ENCODE data around the gene RCAN2. TPM values are rescaled to one million over a fixed set of nuclear protein-coding genes. Genes with fewer than 3 reads are reported as not detected.

RCAN2 gene
- total and polyA plus RNA-seq, 9 of the 15 experiments (the other 6 are each of a cell fraction or from before 2014, with no cell fraction given), result 0.04 TPM; not detected in 8

DNA sequence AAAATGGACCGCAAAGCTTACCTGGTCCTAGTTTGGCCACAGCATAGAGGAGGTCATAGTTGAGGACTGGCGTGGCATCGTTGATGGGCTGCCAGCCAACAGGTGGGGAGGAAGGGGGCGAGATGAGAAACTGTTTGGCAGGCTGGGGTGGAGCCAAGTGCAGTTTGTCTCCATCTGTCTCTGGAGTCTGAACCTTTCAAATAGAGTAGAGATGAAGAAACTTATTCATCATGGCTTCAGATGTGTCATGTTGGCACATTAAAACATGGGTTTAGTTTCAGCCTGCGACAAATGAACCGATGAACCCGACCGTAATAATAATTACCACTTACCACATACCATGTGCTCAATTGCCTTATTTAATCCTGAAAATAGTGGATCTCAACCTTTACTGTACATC is 244.5 kb downstream of the RCAN2 start:
- Histone ChIP-seq H3K9ac (ENCODE audit: insufficient read depth in 1 of 2, low read depth in 2 of 2, low read length in 2 of 2) (no peak overlapping the region), H4K20me1 (replicated peaks; ENCODE audit: control insufficient read depth, insufficient read depth, low read length) (no peaks in the 10 kb centered on the region), H3K79me2 (ENCODE audit: control insufficient read depth, insufficient read depth, low read length) (no peaks in the 10 kb centered on the region), H3K4me3 (no peak overlapping the region), H3K27me3 (ENCODE audit: control insufficient read depth in 2 of 2, insufficient read depth in 2 of 2, low read length in 2 of 2) (no peaks in the 10 kb centered on the region), H3K27ac (ENCODE audit: extremely low read depth, low read depth, low read length) (no peak overlapping the region), H3K9me1 (ENCODE audit: control insufficient read depth, insufficient read depth, low read length) (no peaks in the 10 kb centered on the region), H3K4me2 (ENCODE audit: insufficient read depth, low read length) (no peak overlapping the region), H3K36me3 (ENCODE audit: control insufficient read depth, insufficient read depth, low read length) (no peaks in the 10 kb centered on the region), H3K9me3 (replicated peaks; ENCODE audit: control insufficient read depth, insufficient read depth, low read depth, low read length) (no peaks in the 10 kb centered on the region), H2AFZ (ENCODE audit: low read depth, low read length) (no peak overlapping the region), H3K4me1 (replicated peaks in 1 of 2; ENCODE audit: control insufficient read depth in 2 of 2, insufficient read depth in 2 of 2, low read length in 2 of 2) (no peaks in the 10 kb centered on the region)
- in situ Hi-C loops (cut with MboI) (no loop called here), intact Hi-C loops (cut with micrococcal nuclease) (no loop called here)
- WGBS (ENCODE audit: insufficient coverage, low coverage, missing lambda C conversion rate), result under 1% methylated on average over 8 of the region's 8 CpGs
- POLR2A ChIA-PET, result interaction anchor here (0.7 kb wide), 1 partner anchor 1645 kb away, joined by 3 read pairs; no protein-coding TSS in a partner anchor
- no TSS peak for BruUV-seq (replicated peaks)
- CTCF ChIA-PET (ENCODE audit: low intra/inter-chr PET ratio), result no interaction called here
- no peak for DNase-seq (ENCODE audit: extremely low read depth in 1 of 4, low spot score in 3 of 4)
- no peak for FAIRE-seq
- TF ChIP-seq TARDBP (IDR thresholded peaks at IDR 0.05) (no peak), KLF13 (tag; IDR thresholded peaks at IDR 0.05; ENCODE audit: borderline replicate concordance, low read depth) (no peak), ZBTB1 (CRISPR knock-in tag; IDR thresholded peaks at IDR 0.05; ENCODE audit: borderline replicate concordance, low read depth) (no peak), MTA3 (IDR thresholded peaks at IDR 0.05; ENCODE audit: borderline replicate concordance) (no peak), ZNF778 (CRISPR knock-in tag; IDR thresholded peaks at IDR 0.05) (no peak), ZC3H11A (IDR thresholded peaks at IDR 0.05; ENCODE audit: low read depth, low read length) (no peak), ZNF146 (CRISPR knock-in tag; IDR thresholded peaks at IDR 0.05; ENCODE audit: unreplicated experiment) (no peak), PHF20 (IDR thresholded peaks at IDR 0.05; ENCODE audit: partially characterized antibody) (no peak), MCM7 (IDR thresholded peaks at IDR 0.05) (no peak), PHB (CRISPR knock-in tag; IDR thresholded peaks at IDR 0.05) (no peak), ZBTB34 (CRISPR knock-in tag; IDR thresholded peaks at IDR 0.05) (no peak), KDM1A (IDR thresholded peaks at IDR 0.05) (no peak), CHCHD3 (CRISPR knock-in tag; IDR thresholded peaks at IDR 0.05) (no peak), ATF4 (CRISPR knock-in tag; IDR thresholded peaks at IDR 0.05) (no peak), HNRNPLL (IDR thresholded peaks at IDR 0.05; ENCODE audit: low read depth, low read length, poor library complexity, severe bottlenecking) (no peak), SMARCC2 (IDR thresholded peaks at IDR 0.05; ENCODE audit: low read depth) (no peak), TFAP4 (CRISPR knock-in tag; IDR thresholded peaks at IDR 0.05; ENCODE audit: borderline replicate concordance) (no peak), TFAM (CRISPR knock-in tag; conservative IDR thresholded peaks at IDR 0.05) (no peak), CHD4 (IDR thresholded peaks at IDR 0.05; ENCODE audit: insufficient read depth, insufficient replicate concordance, low read depth, low read length, poor library complexity, severe bottlenecking) (no peak)
- ATAC-seq, result no peak

Measured in K562 (cell line).